ENCODE data around the gene SUV39H1.

DNA sequence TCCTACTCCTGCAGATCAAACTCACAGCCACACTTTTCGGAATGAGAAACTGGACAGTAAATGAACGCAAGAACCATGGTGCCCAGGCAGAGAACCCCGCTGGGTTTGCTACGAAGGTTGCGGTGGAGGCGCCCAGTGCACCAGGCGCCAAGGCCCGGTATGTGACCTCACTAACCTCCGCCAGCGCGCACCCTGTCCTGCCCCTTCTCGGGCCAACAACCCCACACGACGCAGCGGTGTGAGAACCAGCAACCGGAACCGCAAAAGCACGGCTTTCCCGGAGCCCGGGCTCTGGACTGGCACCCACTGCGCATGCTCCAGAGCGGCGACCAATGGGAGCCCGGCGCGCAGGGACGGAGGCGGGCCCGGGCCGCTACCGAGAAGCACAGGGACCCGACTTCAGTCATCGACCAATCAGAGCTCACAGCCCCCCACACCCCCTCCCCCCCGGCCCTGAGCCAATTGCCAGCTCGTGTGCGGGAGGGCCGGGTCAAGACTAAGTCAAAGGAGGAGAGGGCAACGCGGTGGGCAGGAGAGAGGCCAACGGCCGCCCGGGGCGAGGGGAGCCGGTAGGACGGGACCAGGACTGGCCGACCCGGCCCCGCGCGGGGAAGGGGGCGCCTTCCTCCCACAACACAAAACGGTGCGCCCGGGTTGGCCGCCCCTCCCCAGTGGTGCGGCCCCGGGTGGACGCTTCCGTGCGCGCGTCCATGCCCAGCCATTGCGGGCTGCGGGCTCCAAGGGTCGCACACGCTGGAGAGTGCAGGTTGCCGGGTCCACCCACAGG, 20.2 kb upstream of the SUV39H1 start:
- peak; percentile 87 for TF ChIP-seq POLR2AphosphoS5 (IDR thresholded peaks at IDR 0.05; ENCODE audit: borderline replicate concordance, low read depth, low read length)
- TF ChIP-seq EZH2 (IDR thresholded peaks at IDR 0.05) = no peak
- TF ChIP-seq FOXP2 (optimal IDR thresholded peaks at IDR 0.05; ENCODE audit: control extremely low read depth, extremely low read length, insufficient read depth) = no peak
